ENCODE results near the gene ABCC11.

DNA sequence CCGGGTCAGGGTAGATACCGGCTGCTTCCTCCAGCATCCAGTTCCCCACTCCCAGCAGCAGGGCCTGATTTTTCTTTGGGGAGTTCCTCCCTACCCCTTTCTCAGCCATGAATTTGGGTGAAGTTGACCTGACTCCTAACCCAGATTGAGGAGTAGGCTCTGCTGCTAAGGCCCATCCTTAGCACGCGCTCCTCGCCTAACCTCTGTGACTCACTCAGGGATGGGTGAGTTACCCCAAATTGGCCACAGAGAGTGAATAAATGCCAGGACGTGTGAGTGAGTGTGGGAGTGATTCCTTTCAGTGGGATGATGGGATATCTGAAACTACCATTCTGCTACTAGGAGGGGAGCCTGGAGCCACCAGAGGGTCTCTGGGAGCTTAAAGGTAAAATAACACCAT, 62.7 kb downstream of the ABCC11 start:
- TF ChIP-seq ARNTL (CRISPR knock-in tag; IDR thresholded peaks at IDR 0.05) (no peak), CCDC6 (CRISPR knock-in tag; IDR thresholded peaks at IDR 0.05) (no peak), GABPA (IDR thresholded peaks at IDR 0.05; ENCODE audit: low read depth, low read length) (no peak), GABPA (CRISPR knock-in tag; IDR thresholded peaks at IDR 0.05; ENCODE audit: low read depth) (no peak)
- TF ChIP-seq, protein P1, sequence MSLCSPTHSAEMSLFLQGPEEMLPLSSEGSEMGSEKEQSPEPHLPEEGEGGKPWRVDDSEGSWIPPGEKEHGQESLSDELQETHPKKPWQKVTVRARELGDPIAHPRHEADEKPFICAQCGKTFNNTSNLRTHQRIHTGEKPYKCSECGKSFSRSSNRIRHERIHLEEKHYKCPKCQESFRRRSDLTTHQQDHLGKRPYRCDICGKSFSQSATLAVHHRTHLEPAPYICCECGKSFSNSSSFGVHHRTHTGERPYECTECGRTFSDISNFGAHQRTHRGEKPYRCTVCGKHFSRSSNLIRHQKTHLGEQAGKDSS (CRISPR knock-in tag; IDR thresholded peaks at IDR 0.05; ENCODE audit: borderline replicate concordance, low read depth), result no peak

Data from HepG2 (cell line).